HuH-7.5 (cell line): ENCODE data around the gene USO1.
"Not testable (repeated sequence)": the region's sequence is repeated elsewhere in the genome, so short reads cannot be mapped to it uniquely, and the experiment has no call there.

Source experiments
- DNase-seq: peaks from one replicate; pipeline ENCODE4 v3.0.0; 2011; ENCODE audit warnings: low spot score

USO1 gene

GRCh38 chr4:75724066-75724866 is at the start of gene USO1:
TSS of gene USO1 (plus strand) at chr4:75724577. CDS start at chr4:75724820, 243 bp downstream.
- peak; percentile 65 for DNase-seq

GRCh38 chr4:75675004-75675531 is 49.3 kb upstream of the USO1 start:
- no peak for DNase-seq

GRCh38 chr4:75678473-75678872 is 45.9 kb upstream of the USO1 start:
- no peak for DNase-seq

GRCh38 chr4:75678965-75679364 is 45.4 kb upstream of the USO1 start:
- no peak for DNase-seq

GRCh38 chr4:75679876-75680575 is 44.4 kb upstream of the USO1 start:
- DNase-seq, result no peak

GRCh38 chr4:75683482-75684155 is 40.8 kb upstream of the USO1 start:
- DNase-seq, result no peak

GRCh38 chr4:75685546-75686189 is 38.7 kb upstream of the USO1 start:
- no peak for DNase-seq

GRCh38 chr4:75686346-75686745 is 38.0 kb upstream of the USO1 start:
- DNase-seq, result no peak

GRCh38 chr4:75687125-75687524 is 37.3 kb upstream of the USO1 start:
- DNase-seq, result not testable (repeated sequence)

GRCh38 chr4:75692066-75692465 is 32.3 kb upstream of the USO1 start:
- not testable (repeated sequence) for DNase-seq

- DNase-seq, result no peak
Observed at GRCh38 chr4:75696071-75696470, 28.3 kb upstream of the USO1 start.

- DNase-seq, result no peak
Observed at GRCh38 chr4:75696581-75696980, 27.8 kb upstream of the USO1 start.

GRCh38 chr4:75698162-75698962 is 26.0 kb upstream of the USO1 start:
- no peak for DNase-seq

- no peak for DNase-seq
Observed at GRCh38 chr4:75698963-75699228, 25.5 kb upstream of the USO1 start.

- DNase-seq, result no peak
Observed at GRCh38 chr4:75699299-75699698, 25.1 kb upstream of the USO1 start.

GRCh38 chr4:75702919-75703411 is 21.4 kb upstream of the USO1 start:
- DNase-seq, result no peak

GRCh38 chr4:75705198-75705977 is 19.0 kb upstream of the USO1 start:
- DNase-seq, result no peak

GRCh38 chr4:75708218-75708691 is 16.1 kb upstream of the USO1 start:
- DNase-seq, result no peak

GRCh38 chr4:75710246-75710645 is 14.1 kb upstream of the USO1 start:
- no peak for DNase-seq

GRCh38 chr4:75714011-75714410 is 10.4 kb upstream of the USO1 start:
- no peak for DNase-seq
